ENCODE data around the gene NTF3.

DNA sequence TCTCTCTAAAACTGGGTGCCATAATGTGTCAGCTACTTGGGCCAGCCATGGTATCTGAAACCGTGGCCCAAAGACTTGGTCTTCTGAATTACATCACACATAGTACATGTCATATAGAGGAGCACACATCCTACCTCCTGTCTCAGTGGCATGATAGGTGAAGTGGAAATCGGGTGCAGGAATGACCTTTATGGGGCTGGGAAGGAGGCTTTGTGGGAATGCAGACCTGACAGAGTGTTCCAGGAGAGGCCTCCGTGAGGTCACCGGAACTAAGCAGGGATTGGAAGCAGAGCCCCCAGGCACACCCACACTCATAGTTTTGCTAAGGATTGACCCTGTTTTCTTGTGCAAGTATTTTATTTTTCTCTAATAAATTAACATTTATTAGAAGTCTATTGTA lies 82.6 kb downstream of the NTF3 start:
- TF ChIP-seq CTCF (IDR thresholded peaks at IDR 0.05) (no peak), POLR2A (IDR thresholded peaks at IDR 0.05) (no peak), POLR2AphosphoS5 (IDR thresholded peaks at IDR 0.05) (no peak), EP300 (IDR thresholded peaks at IDR 0.05) (no peak)

Data from upper lobe of left lung (tissue), 4 donors.